CD14-positive monocyte (primary cell): ENCODE results near the gene GRID1. TPM values are rescaled to one million over a fixed set of nuclear protein-coding genes. Genes with fewer than 3 reads are reported as not detected.

ENCODE experiments used
- DNase-seq, 3 donors: peaks; one replicate each; pipeline ENCODE4 v3.0.0-alpha.2; 2011 to 2022
- H2AFZ ChIP-seq: 2 replicates; pipeline ENCODE4 v1.6.0; 2012; ENCODE audit warnings: mild to moderate bottlenecking, low read depth, low read length, inconsistent platforms; ENCODE audit not compliant: insufficient read depth, poor library complexity, severe bottlenecking
- H3K27ac ChIP-seq, 2 donors: 1 replicate in 1 of 2; 2 replicates in 1 of 2; pipeline ENCODE4 v1.5.1; 2012 to 2013; ENCODE audit warnings: low read length in 2 of 2, control low read depth in 1 of 2, inconsistent platforms in 1 of 2, low read depth in 1 of 2, mild to moderate bottlenecking in 1 of 2
- H3K27me3 ChIP-seq, 2 donors: one replicate each; pipeline versions ENCODE4 v1.6.0 to v1.6.1; 2011 to 2013; ENCODE audit warnings: low read length in 2 of 2; ENCODE audit not compliant: control insufficient read depth in 2 of 2, insufficient read depth in 2 of 2
- H3K36me3 ChIP-seq, 2 donors: replicated peaks in 1 of 2; 1 replicate in 1 of 2; 2 replicates in 1 of 2; pipeline versions ENCODE4 v1.5.1 to v1.6.1; 2012 to 2013; ENCODE audit warnings: low read length in 2 of 2, control low read depth in 1 of 2, inconsistent platforms in 1 of 2, mild to moderate bottlenecking in 1 of 2; ENCODE audit not compliant: insufficient read depth in 2 of 2, control insufficient read depth in 1 of 2
- H3K4me1 ChIP-seq, 2 donors: 1 replicate in 1 of 2; 2 replicates in 1 of 2; pipeline versions ENCODE4 v1.5.1 to v1.6.1; 2012 to 2013; ENCODE audit warnings: low read length in 2 of 2, control low read depth in 1 of 2, inconsistent platforms in 1 of 2, mild to moderate bottlenecking in 1 of 2, moderate library complexity in 1 of 2; ENCODE audit not compliant: insufficient read depth in 2 of 2, control insufficient read depth in 1 of 2
- H3K4me2 ChIP-seq: replicated peaks from 2 replicates; pipeline ENCODE3; 2012; ENCODE audit warnings: low read length, moderate library complexity, mild to moderate bottlenecking; ENCODE audit not compliant: poor library complexity, severe bottlenecking; ENCODE audit errors: extremely low read depth
- H3K4me3 ChIP-seq, 3 experiments: fragments of 200-600 bp in 1 of 3; sonication (generic) in 1 of 3; replicated peaks in 1 of 3; 1 replicate in 2 of 3; 2 replicates in 1 of 3; pipeline ENCODE4 v1.5.1; 2011 to 2013; ENCODE audit warnings: low read length in 3 of 3, mild to moderate bottlenecking in 3 of 3, control low read depth in 2 of 3, low read depth in 2 of 3, inconsistent platforms in 1 of 3, moderate library complexity in 1 of 3
- H3K79me2 ChIP-seq: 2 replicates; pipeline ENCODE4 v1.6.0; 2012; ENCODE audit warnings: mild to moderate bottlenecking, control low read depth, inconsistent platforms, low read length, moderate library complexity; ENCODE audit not compliant: insufficient read depth
- H3K9ac ChIP-seq: 2 replicates; pipeline ENCODE4 v1.6.0; 2017; ENCODE audit warnings: low read length, mild to moderate bottlenecking; ENCODE audit not compliant: insufficient read depth, poor library complexity, severe bottlenecking
- H3K9me3 ChIP-seq, 2 donors: replicated peaks in 1 of 2; 1 replicate in 1 of 2; 2 replicates in 1 of 2; pipeline versions ENCODE4 v1.5.1 to v1.6.1; 2012 to 2013; ENCODE audit warnings: low read length in 2 of 2, control low read depth in 1 of 2; ENCODE audit not compliant: control insufficient read depth in 1 of 2, insufficient read depth in 1 of 2
- H4K20me1 ChIP-seq: 2 replicates; pipeline ENCODE4 v1.6.0; 2012; ENCODE audit warnings: mild to moderate bottlenecking, low read length, control low read depth, moderate library complexity; ENCODE audit not compliant: insufficient read depth
- H3K27ac Mint-ChIP-seq, 7 donors: one replicate each; pipeline ENCODE4 v1.8.0; 2020; ENCODE audit warnings: mild to moderate bottlenecking in 7 of 7, mixed read lengths in 7 of 7, moderate library complexity in 6 of 7, inconsistent platforms in 2 of 7
- H3K27me3 Mint-ChIP-seq, 3 donors: one replicate each; pipeline ENCODE4 v1.8.0; 2021 to 2022; ENCODE audit warnings: low read depth in 3 of 3, mild to moderate bottlenecking in 3 of 3, mixed read lengths in 3 of 3, moderate library complexity in 3 of 3, inconsistent platforms in 1 of 3
- H3K36me3 Mint-ChIP-seq, 2 donors: one replicate each; pipeline ENCODE4 v1.8.0; 2020; ENCODE audit warnings: mixed read lengths in 2 of 2, inconsistent platforms in 1 of 2, mild to moderate bottlenecking in 1 of 2
- H3K4me1 Mint-ChIP-seq: one replicate; pipeline ENCODE4 v1.8.0; 2020; ENCODE audit warnings: mild to moderate bottlenecking, mixed read lengths
- H3K4me3 Mint-ChIP-seq, 2 donors: one replicate each; pipeline ENCODE4 v1.8.0; 2020; ENCODE audit warnings: mild to moderate bottlenecking in 2 of 2, mixed read lengths in 2 of 2, moderate library complexity in 1 of 2
- H3K9me3 Mint-ChIP-seq, 7 donors: one replicate each; pipeline ENCODE4 v1.8.0; 2020 to 2022; ENCODE audit warnings: mixed read lengths in 7 of 7, mild to moderate bottlenecking in 6 of 7, moderate library complexity in 6 of 7, inconsistent platforms in 2 of 7
- CTCF ChIP-seq: fragments of 200-600 bp; IDR thresholded peaks from one replicate; pipeline ENCODE4 v1.8.0; 2022; ENCODE audit warnings: antibody characterized with exemption, mild to moderate bottlenecking
- WGBS: methylation state at CpG from one replicate; pipeline ENCODE4 v1.1.5; 2013; ENCODE audit warnings: missing lambda C conversion rate; ENCODE audit not compliant: insufficient coverage; 5-methylcytosine and 5-hydroxymethylcytosine counted together
- intact Hi-C, 2 donors: fragments of 100-400 bp; cut with micrococcal nuclease; formaldehyde crosslinking; loops; one replicate each; pipeline versions ENCODE4 v1.15.0 to v1.15.1; 2023
- polyA plus RNA-seq, 3 donors: library from polyadenylated mRNA; depleted of rRNA in 1 of 3; unstranded in 2 of 3; stranded (reverse) in 1 of 3; fragments of 300-500 nt in 2 of 3; fragments of >200 nt in 1 of 3; fragmentation: Illumina TruSeq in 2 of 3; gene quantifications; 1 replicate in 2 of 3; 2 replicates in 1 of 3; pipeline ENCODE4 v1.2.3, GENCODE V29; 2012 to 2021

Gene GRID1
- polyA plus RNA-seq, 3 donors = not detected

DNA sequence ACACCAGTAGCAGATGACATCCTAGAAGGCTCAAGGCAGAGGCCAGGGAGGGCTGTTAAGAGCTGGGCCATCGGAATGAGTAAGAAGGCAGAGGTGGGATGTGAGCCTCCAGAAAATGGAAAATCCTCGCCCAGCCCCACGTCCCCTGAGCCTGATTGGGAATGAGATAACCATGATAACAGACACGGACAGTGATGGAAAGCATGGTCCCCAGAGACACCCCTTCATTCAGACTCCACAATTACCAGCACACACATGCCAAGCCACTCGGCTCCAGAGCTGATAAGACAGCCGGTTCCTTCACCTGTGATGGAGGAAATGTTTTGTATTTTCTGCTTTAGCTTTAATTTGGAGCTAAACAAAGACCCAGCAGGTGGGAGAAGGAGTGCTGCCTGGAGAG is 106.0 kb downstream of the GRID1 start:
- intact Hi-C loops = no loop called here

GRCh38 chr10:86259901-86260562 is 106.6 kb downstream of the GRID1 start:
- Histone ChIP-seq H3K79me2 (no peaks in the 10 kb centered on the region), H3K36me3 (no peaks in the 10 kb centered on the region), H2AFZ (no peak overlapping the region), H3K9me3 (no peaks in the 10 kb centered on the region), H3K27ac (no peak overlapping the region), H3K9ac (no peak overlapping the region), H3K4me1 (no peaks in the 10 kb centered on the region), H3K4me2 (no peak overlapping the region), H3K4me3 (no peak overlapping the region), H3K27me3 (peaks cover 0 to 38% of the 10 kb centered on the region in 2 donors), H4K20me1 (no peaks in the 10 kb centered on the region)
- Mint-ChIP-seq H3K27ac (no peak overlapping the region), H3K27me3 (peaks cover 25 to 39% (median 34%) of the 10 kb centered on the region in 3 donors), H3K36me3 (no peaks in the 10 kb centered on the region), H3K4me3 (no peak overlapping the region), H3K9me3 (peaks cover 0 to 2% (median 0%) of the 10 kb centered on the region in 7 donors), H3K4me1 (peaks cover 2% of the 10 kb centered on the region)
- no peak for TF ChIP-seq CTCF
- no peak for DNase-seq
- intact Hi-C loops = no loop called here
- 83% methylated on average over 4 of the region's 4 CpGs for WGBS

More for the DNA sequence above, 106.0 kb downstream of the GRID1 start:
- DNase-seq = no peak
- H3K9me3 ChIP-seq = no peaks in the 10 kb centered on the region
- no peaks in the 10 kb centered on the region for H4K20me1 ChIP-seq
- no peaks in the 10 kb centered on the region for H3K4me1 ChIP-seq
- no peak overlapping the region for H3K27ac ChIP-seq
- Mint-ChIP-seq H3K36me3 (no peaks in the 10 kb centered on the region), H3K4me1 (peaks cover 2% of the 10 kb centered on the region), H3K4me3 (no peak overlapping the region), H3K9me3 (peaks cover 0 to 2% (median 0%) of the 10 kb centered on the region in 7 donors), H3K27me3 (peaks cover 28 to 39% (median 37%) of the 10 kb centered on the region in 3 donors), H3K27ac (no peak overlapping the region)
- H3K9ac ChIP-seq = no peak overlapping the region
- no peak for TF ChIP-seq CTCF
- no peaks in the 10 kb centered on the region for H3K36me3 ChIP-seq
- peaks cover 0 to 38% of the 10 kb centered on the region in 2 donors for H3K27me3 ChIP-seq
- 83% methylated on average over 2 of the region's 6 CpGs for WGBS
- H3K79me2 ChIP-seq = no peaks in the 10 kb centered on the region
- no peak overlapping the region for H2AFZ ChIP-seq
- H3K4me2 ChIP-seq = no peak overlapping the region
- no peak overlapping the region for H3K4me3 ChIP-seq
